Activated CD4-positive, alpha-beta T cell treated with anti-CD3 and anti-CD28 coated beads for 1 hour (primary cell): ENCODE results near the gene DTNB.
"Not testable (repeated sequence)": the region's sequence is repeated elsewhere in the genome, so short reads cannot be mapped to it uniquely, and the experiment has no call there.

Source experiments
- DNase-seq: peaks from one replicate; pipeline ENCODE4 v3.0.0-alpha.2; 2020

DTNB gene

DNA sequence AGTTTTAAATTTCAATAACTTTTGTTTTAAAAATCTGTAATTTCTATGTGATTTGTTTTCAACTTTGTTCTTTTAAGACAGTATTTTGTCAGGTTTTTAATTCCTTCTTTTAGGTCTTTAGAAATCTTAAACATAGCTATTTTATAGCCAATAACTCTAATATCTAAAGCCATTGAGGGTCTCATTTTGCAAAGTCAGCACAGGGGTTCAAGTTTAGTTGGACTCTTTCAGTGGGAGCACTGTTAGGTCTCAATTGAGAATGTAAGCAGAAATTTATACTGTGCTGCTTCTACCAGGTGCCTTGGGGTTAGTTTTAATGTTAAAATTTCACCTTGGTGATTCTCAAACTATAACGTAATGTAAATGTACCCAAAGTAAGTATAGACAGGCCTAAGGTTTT lies 226.4 kb downstream of the DTNB start:
- no peak for DNase-seq

DNA sequence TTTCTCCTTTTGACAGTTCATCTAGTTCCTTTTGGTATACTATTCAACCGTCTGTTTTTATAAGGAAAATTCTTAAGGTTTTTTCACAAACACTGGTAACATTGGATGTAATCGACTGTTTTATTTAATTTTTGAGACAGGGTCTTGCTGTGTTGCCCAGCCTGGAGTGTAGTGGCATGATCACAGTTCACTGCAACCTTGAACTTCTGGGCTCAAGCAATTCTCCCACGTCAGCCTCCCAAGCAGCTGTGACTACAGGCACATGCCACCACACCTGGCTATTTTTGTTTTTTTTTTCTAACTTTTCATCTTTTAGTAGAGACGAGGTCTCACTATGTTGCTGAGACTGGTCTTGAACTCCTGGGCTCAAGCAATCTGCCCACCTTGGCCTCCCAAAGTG lies 227.3 kb downstream of the DTNB start:
- DNase-seq: no peak

GRCh38 chr2:25445464-25445863 lies 227.9 kb downstream of the DTNB start:
- no peak for DNase-seq

GRCh38 chr2:25444608-25445270 lies 228.6 kb downstream of the DTNB start:
- DNase-seq: no peak

DNA sequence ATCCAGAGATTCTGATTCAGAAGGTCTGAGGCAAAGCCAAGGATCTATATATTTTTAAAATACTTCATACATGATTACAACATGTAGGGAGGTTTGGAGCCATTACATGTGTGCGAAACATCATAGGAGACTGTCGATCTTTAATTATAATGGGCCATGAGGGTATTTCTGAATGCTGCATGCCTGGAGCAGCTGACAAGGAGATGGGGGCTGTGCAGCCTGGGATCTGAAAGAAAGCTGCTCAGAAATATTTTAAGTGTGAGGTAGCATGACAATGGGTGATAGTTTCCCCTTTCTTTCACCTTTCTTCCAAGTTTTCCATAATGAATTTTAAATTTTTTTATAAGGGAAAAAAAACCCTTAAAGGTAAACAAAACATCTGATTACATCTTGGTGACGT lies 229.6 kb downstream of the DTNB start:
- DNase-seq: no peak

GRCh38 chr2:25441353-25441752 lies 232.0 kb downstream of the DTNB start:
- DNase-seq: no peak

- DNase-seq: no peak
Measured at GRCh38 chr2:25438793-25439192, 234.6 kb downstream of the DTNB start.

DNA sequence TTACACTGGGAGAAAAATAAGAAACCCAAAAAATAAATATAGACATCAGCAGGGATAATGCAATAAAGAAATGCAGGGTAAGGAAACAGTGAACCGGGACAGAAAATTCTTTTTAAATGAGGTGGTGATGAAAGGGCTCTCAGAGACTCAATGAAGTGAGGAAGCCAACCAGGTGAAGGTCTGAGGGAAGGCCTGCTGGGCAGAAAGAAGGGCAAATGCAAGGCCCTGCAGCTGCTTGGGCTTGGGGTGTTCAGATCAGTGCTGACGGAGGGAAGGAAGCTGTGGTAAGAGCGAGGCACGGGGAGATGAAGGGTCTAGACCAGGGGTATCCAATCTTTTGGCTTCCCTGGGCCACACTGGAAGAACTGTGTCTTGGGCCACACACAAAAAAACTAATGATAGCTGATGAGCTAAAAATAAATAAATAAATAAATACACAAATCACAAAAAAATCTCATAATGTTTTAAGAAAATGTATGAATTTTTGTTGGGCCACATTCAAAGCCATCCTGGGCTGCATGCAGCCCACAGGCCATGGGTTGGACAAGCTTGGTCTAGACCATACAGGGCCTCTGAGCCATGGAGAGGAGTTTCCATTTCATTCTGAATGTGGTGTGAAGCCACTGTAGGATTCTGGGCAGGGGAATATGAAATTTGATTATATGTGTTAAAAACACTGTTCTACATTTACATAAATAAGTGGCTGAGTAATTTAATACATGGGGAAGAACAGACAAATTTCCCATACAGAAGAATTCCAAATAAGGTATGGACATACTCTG lies 235.3 kb downstream of the DTNB start:
- DNase-seq: no peak

- no peak for DNase-seq
Measured at GRCh38 chr2:25435421-25435820, 238.0 kb downstream of the DTNB start.

- no peak for DNase-seq
Measured at GRCh38 chr2:25431604-25432003, 241.8 kb downstream of the DTNB start.

- no peak for DNase-seq
Measured at GRCh38 chr2:25430556-25430955, 242.8 kb downstream of the DTNB start.

DNA sequence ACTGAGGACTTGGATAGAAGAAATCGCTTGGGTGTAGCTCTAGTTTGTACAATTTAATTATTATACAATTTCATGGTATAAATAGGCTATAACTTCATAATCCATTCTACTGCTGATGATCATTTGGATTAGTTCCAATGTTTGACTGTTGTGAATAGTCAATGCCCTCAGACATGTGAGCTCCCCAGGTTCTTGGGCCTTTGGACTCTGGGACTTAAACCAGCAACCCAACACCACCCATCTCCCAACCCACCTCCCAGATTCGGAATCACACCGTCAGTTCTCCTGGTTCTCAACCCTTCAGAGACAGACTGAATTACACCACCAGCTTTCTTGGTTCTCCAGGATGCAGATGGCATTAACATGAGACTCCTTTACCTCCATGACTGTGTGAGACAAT lies 247.1 kb downstream of the DTNB start:
- no peak for DNase-seq

DNA sequence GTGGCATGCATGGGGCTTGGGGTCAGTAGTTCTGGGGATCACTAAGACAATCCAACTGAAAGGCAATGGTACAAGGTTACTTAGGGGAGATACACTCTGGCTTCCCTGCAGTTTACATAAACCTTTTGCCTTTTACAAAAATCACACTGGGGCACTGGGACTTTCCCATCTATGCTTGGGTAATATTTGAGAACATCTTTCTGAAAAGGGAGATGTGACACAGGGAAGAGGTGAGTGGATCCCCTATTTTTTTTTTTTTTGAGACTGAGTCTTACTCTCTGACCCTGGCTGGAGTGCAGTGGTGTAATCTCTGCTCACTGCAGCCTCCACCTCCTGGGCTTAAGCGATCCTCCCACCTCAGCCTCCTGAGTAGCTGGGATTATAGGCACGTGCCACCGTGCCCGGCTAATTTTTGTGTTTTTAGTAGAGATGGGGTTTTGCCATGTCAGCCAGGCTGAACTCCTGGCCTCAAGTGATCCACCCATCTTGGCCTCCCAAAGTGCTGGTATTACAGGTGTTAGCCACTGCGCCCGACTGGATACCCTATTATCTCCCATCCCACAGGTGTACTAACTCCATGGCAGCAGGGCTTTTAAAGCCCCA lies 248.8 kb downstream of the DTNB start:
- DNase-seq: no peak

DNA sequence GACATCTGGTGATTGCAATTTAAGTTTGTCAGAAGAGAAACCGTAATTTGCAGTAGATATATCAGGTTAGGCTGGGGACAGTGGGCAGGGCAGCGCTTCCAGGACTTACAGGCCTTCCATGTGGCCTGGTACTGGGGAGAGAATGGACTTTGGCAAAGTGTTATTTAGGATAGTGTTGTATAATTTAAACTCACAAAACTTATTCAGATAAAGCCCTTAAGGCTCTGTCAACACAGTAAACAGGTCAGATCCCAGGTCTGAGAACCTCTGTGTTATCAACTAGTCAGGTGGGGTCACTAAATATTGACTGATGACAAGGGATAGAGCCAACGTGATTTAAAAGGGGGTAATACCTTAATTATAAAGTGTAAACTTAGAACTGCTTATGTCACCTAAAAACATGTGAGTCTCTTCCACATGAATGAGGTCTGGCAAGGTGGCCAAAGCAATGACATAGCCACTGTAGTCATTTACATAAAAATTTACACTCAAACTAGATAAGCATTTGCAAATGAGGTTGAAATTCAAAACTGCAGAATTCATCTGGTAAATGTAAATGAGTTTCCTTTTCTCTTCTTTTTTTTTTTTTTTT lies 251.5 kb downstream of the DTNB start:
- no peak for DNase-seq

GRCh38 chr2:25421289-25421688 lies 252.1 kb downstream of the DTNB start:
- DNase-seq: no peak

DNA sequence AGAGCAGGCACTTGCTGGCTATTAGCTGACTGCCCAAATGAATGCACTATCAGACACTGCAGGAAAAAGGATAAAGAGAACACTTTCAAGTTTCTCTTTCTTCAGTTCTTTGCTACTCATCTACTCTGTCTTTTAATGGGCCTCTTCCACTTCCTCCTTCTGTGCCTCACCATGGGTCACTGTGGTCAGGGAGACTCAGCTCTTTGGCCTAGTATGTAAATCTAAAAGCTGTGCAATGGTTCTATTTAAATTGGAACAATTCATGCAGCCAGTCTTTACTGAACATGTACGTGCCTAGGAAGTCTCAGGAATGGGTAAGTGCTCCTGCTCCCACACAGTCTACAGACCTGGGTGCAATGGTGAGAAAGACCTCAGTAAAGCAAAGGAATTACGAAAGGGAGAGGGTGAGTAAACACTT lies 252.5 kb downstream of the DTNB start:
- no peak for DNase-seq

GRCh38 chr2:25419678-25420242 lies 253.6 kb downstream of the DTNB start:
- no peak for DNase-seq

DNA sequence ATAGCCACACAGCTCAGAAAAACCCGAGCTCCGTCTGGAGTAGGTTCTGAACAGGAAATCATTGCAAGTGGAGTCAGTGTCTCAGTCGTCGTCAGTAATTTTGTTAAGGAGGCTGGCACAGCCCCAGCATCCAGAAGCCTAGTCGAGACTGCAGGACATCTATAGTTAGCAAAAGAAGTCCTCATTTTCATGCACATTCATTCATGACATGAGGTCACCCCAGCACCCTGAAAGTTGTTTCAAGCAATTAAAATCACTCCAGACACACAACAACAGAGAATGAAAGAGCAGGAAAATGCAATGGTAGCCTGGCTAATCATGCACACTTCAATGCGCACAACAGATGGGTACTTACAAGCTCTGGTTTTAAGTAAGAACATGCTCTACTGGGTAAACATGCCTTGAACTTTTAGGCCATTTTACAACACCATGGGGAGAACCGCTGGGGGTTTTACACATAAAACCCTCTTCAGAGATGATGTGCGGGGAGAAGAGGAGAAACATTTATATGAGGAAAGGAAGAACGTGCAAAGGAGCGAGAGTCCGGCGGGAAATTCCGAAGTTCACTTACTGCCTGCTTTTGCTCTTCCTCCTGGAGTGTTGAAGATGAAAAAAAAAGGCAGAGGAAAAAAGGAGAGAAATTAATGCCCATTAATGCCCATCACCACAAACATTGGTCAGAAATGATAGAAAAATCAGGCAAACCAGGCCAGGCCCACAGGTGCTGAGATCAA lies 254.3 kb downstream of the DTNB start:
- DNase-seq: no peak

DNA sequence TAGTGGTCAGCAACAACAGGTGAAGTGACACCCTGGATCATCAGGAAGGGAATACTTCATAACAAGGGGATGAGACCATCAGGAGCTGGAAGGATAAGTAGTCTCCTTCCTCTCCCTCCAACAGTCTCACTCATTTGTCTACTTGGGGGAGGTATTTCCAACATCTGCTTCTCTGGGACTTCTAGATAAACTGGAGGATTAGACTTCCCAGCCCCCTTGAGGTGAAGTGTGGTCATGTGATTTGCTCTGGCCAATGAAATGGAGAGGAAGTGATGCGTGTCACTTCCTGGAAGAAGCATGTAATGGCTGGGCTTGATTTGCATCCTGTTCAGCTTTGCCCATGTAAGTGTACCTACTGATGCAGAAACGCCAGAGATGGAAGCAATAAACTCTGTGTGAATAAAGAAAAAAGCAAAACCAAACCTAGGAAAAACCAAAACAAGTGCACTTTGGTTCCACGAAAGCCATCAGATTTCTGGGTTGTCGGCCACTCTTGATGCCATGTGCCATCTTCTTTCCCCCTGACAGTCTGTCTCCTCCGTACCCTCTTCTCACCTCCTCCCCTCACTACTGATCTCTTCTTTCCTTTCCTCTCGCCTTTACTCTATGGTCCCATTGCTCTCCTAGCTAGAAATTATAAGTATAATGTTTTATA lies 255.5 kb downstream of the DTNB start:
- no peak for DNase-seq

- DNase-seq: no peak
Measured at GRCh38 chr2:25416674-25417073, 256.7 kb downstream of the DTNB start.

- DNase-seq: no peak
Measured at GRCh38 chr2:25414781-25415180, 258.6 kb downstream of the DTNB start.

DNA sequence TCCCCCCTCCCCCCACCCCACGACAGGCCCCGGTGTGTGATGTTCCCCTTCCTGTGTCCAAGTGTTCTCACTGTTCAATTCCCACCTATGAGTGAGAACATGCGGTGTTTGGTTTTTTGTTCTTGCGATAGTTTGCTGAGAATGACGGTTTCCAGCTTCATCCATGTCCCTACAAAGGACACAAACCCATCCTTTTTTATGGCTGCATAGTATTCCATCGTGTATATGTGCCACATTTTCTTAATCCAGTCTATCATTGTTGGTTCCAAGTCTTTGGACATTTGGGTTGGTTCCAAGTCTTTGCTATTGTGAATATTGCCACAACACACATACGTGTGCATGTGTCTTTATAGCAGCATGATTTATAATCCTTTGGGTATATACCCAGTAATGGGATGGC lies 260.0 kb downstream of the DTNB start:
- DNase-seq: not testable (repeated sequence)
